WI38 (cell line): ENCODE data around the gene IQSEC1.

ENCODE experiments used
- H3K4me3 ChIP-seq: 2 replicates; pipeline ENCODE4 v1.5.1; 2011; ENCODE audit warnings: low read depth, mild to moderate bottlenecking, control low read depth, low read length
- TF ChIP-seq, protein P1 (sequence below): IDR thresholded peaks from 2 replicates; pipeline ENCODE4 v1.5.1; 2012; ENCODE audit warnings: low read depth, mild to moderate bottlenecking, control low read depth, low read length

The IQSEC1 gene

GRCh38 chr3:13116426-13116825, 43.2 kb upstream of the IQSEC1 start:
- TF ChIP-seq, protein P1, sequence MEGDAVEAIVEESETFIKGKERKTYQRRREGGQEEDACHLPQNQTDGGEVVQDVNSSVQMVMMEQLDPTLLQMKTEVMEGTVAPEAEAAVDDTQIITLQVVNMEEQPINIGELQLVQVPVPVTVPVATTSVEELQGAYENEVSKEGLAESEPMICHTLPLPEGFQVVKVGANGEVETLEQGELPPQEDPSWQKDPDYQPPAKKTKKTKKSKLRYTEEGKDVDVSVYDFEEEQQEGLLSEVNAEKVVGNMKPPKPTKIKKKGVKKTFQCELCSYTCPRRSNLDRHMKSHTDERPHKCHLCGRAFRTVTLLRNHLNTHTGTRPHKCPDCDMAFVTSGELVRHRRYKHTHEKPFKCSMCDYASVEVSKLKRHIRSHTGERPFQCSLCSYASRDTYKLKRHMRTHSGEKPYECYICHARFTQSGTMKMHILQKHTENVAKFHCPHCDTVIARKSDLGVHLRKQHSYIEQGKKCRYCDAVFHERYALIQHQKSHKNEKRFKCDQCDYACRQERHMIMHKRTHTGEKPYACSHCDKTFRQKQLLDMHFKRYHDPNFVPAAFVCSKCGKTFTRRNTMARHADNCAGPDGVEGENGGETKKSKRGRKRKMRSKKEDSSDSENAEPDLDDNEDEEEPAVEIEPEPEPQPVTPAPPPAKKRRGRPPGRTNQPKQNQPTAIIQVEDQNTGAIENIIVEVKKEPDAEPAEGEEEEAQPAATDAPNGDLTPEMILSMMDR, result no peak
- no peak overlapping the region for H3K4me3 ChIP-seq

- TF ChIP-seq, protein P1, result no peak
- H3K4me3 ChIP-seq, result no peak overlapping the region
These were observed 42.8 kb upstream of the IQSEC1 start for GRCh38 chr3:13115991-13116390.

- TF ChIP-seq, protein P1, result no peak
- no peak overlapping the region for H3K4me3 ChIP-seq
These were observed 42.3 kb upstream of the IQSEC1 start for GRCh38 chr3:13115576-13115910.

- TF ChIP-seq, protein P1, result no peak
- no peak overlapping the region for H3K4me3 ChIP-seq
These were observed 41.8 kb upstream of the IQSEC1 start for GRCh38 chr3:13114811-13115575.

DNA sequence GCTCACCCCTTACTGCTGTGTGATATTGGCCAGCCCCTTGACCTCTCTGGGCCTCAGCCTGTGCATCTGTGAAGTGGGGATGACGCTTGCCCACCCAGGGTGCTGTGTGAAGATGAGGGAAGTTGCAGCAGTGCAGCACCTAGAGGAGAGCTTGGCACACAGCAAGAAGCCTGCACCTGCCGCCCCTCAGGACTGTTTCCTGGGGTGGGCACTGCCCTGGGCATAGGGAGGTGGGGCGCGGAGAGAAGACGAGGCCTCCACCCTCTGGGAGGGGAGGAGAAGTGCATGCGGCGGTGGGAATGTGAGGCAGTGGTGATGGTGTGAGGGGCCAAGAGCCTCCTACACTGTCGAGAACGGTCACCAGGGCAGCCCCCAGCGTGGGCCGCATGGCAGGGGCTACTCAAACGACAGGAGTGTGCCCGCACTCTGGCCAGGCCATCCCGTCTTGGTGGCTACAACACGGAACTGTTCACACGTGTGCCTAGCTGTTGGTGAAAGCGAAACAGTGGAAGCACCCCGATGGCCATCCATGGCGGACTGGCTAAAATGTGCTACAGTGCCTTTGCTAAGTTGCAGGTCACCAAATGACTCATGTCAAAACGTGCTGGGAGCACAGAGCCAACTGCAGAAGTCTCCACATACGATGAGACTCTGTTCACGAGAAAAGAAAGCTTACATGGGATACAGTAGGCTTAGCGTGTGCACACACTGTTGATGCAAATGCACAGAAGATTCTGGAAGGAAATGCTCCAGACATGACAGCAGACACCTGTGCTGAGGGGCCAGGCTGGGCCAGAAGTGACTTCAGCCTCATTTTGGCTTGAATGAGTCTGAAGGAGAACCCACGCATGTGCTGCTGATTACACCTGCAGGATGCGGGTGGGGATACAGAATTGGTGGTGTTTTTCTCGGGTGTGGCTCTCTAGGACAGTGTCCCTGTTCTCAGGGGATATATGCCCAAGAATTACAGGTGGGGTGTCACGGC, 40.4 kb upstream of the IQSEC1 start:
- TF ChIP-seq, protein P1, result no peak
- H3K4me3 ChIP-seq, result no peak overlapping the region

- TF ChIP-seq, protein P1, result no peak
- no peak overlapping the region for H3K4me3 ChIP-seq
These were observed 39.5 kb upstream of the IQSEC1 start for GRCh38 chr3:13112521-13113345.
